KMS-11 (cell line): Measurements from ENCODE around the gene RETREG3.
A peak's percentile ranks its signal among the peaks of the same experiment; 100 is the strongest.
"Not testable (repeated sequence)": the region's sequence is repeated elsewhere in the genome, so short reads cannot be mapped to it uniquely, and the experiment has no call there.

ENCODE experiments used
- H2AFZ ChIP-seq: fragments of 200-600 bp; sonication (generic); 2 replicates; pipeline ENCODE4 v1.6.1; 2016; ENCODE audit warnings: antibody characterized with exemption, mixed run types, low read depth
- H3K27ac ChIP-seq: fragments of 200-600 bp; sonication (generic); 2 replicates; pipeline ENCODE4 v1.6.1; 2016; ENCODE audit warnings: mild to moderate bottlenecking, mixed run types
- H3K27me3 ChIP-seq: fragments of 200-600 bp; sonication (generic); 2 replicates; pipeline ENCODE4 v1.6.1; 2017; ENCODE audit warnings: mild to moderate bottlenecking, low read depth, mixed run types, moderate library complexity; ENCODE audit not compliant: insufficient read depth
- H3K36me3 ChIP-seq: fragments of 200-600 bp; sonication (generic); 2 replicates; pipeline ENCODE4 v1.6.1; 2017; ENCODE audit warnings: mild to moderate bottlenecking, mixed run types; ENCODE audit not compliant: insufficient read depth
- H3K4me1 ChIP-seq: fragments of 200-600 bp; sonication (generic); 2 replicates; pipeline ENCODE4 v1.6.1; 2016; ENCODE audit warnings: mild to moderate bottlenecking, low read depth, mixed run types; ENCODE audit not compliant: poor library complexity, severe bottlenecking
- H3K4me2 ChIP-seq: fragments of 200-600 bp; sonication (generic); 2 replicates; pipeline ENCODE4 v1.7.0; 2016; ENCODE audit warnings: mild to moderate bottlenecking, mixed run types
- H3K4me3 ChIP-seq: fragments of 200-600 bp; sonication (generic); IDR thresholded peaks from 2 replicates; pipeline ENCODE4 v1.6.1; 2017; ENCODE audit warnings: low read depth, low read length, mixed read lengths; ENCODE audit not compliant: insufficient read depth
- H3K79me2 ChIP-seq: fragments of 200-600 bp; sonication (generic); 2 replicates; pipeline ENCODE4 v1.6.1; 2016; ENCODE audit warnings: low read depth, mixed run types; ENCODE audit not compliant: insufficient read depth
- H3K9ac ChIP-seq: fragments of 200-600 bp; sonication (generic); 2 replicates; pipeline ENCODE4 v1.6.1; 2016; ENCODE audit warnings: mild to moderate bottlenecking, mixed run types
- H4K20me1 ChIP-seq: fragments of 200-600 bp; sonication (generic); 2 replicates; pipeline ENCODE4 v1.6.1; 2016; ENCODE audit warnings: mild to moderate bottlenecking, mixed run types; ENCODE audit not compliant: insufficient read depth
- CTCF ChIP-seq: fragments of 200-600 bp; sonication (generic); conservative IDR thresholded peaks from 2 replicates; pipeline ENCODE4 v1.6.1; 2017; ENCODE audit warnings: low read depth, mild to moderate bottlenecking, antibody characterized with exemption, low read length, moderate library complexity, mixed read lengths

Gene RETREG3

GRCh38 chr17:42560246-42560645 lies 48.9 kb downstream of the RETREG3 start:
- Histone ChIP-seq H3K9ac (no peak overlapping the region), H3K79me2 (peaks cover 21% of the 10 kb centered on the region), H3K27ac (no peak overlapping the region), H3K36me3 (no peaks in the 10 kb centered on the region; the same call in 1 of the 2 replicates), H3K4me2 (no peak overlapping the region; the same call in 1 of the 2 replicates), H3K4me3 (no peak overlapping the region), H3K27me3 (no peaks in the 10 kb centered on the region; the same call in 1 of the 2 replicates), H4K20me1 (no peaks in the 10 kb centered on the region), H3K4me1 (peaks cover 34% of the 10 kb centered on the region), H2AFZ (no peak overlapping the region)
- TF ChIP-seq CTCF, result no peak

GRCh38 chr17:42559075-42559474 lies 50.1 kb downstream of the RETREG3 start:
- Histone ChIP-seq H3K4me1 (peaks cover 39% of the 10 kb centered on the region), H3K36me3 (no peaks in the 10 kb centered on the region; the same call in 1 of the 2 replicates), H3K4me2 (no peak overlapping the region), H4K20me1 (no peaks in the 10 kb centered on the region), H3K27ac (no peak overlapping the region), H2AFZ (no peak overlapping the region), H3K79me2 (peaks cover 21% of the 10 kb centered on the region), H3K9ac (no peak overlapping the region), H3K27me3 (no peaks in the 10 kb centered on the region; the same call in 1 of the 2 replicates), H3K4me3 (no peak overlapping the region)
- no peak for TF ChIP-seq CTCF

DNA sequence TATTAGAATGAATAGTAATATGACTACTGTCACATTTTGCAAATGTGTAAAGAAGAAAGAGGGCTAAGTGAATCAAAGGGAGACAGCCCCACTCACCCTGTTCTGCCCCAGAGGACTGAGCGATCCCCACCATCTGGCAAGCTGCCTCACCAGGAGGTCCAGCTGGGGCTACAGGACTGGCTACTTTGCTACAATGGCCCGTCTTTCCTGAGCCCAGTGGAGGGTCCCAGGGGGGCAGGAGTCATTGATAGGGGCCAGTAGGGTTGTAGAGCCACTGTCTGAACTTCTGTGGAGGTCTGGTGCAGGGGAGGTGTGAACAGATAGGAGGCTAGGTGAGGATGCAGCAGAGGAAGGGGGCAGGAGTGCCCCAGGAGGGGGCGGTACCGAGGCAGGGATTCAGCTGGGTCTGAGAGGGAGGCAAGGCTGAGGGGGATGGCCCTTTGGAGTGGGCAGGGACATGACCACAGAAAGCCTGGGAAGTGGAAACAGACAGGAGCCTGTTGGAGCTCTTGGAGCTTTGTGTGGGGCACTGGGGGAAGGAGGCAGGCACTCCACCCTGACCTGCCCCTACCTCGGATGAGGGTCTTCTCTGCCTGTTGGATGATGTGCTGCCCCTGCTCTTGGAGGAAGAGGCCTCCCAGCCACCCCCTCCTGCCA lies 53.1 kb downstream of the RETREG3 start:
- not testable (repeated sequence) for H3K27me3 ChIP-seq, H3K9ac ChIP-seq, H3K79me2 ChIP-seq, H4K20me1 ChIP-seq, H3K4me3 ChIP-seq, H2AFZ ChIP-seq, H3K27ac ChIP-seq, H3K36me3 ChIP-seq
- Histone ChIP-seq H3K4me2 (peak overlapping the region; percentile 69; the same call in 1 of the 2 replicates), H3K4me1 (peaks cover 22% of the 10 kb centered on the region)

- H2AFZ ChIP-seq, result peak overlapping the region; percentile 85
- H3K27me3 ChIP-seq, result no peaks in the 10 kb centered on the region; the same call in 1 of the 2 replicates
- no peaks in the 10 kb centered on the region for H3K36me3 ChIP-seq
- no peak overlapping the region for H3K4me3 ChIP-seq
- H3K4me1 ChIP-seq, result peaks cover 21% of the 10 kb centered on the region
- H3K9ac ChIP-seq, result peak overlapping the region; percentile 40; the same call in 1 of the 2 replicates
- TF ChIP-seq CTCF, result no peak
- no peak overlapping the region for H3K27ac ChIP-seq
- no peaks in the 10 kb centered on the region for H4K20me1 ChIP-seq
- H3K79me2 ChIP-seq, result no peaks in the 10 kb centered on the region
- H3K4me2 ChIP-seq, result peak overlapping the region; percentile 69
Observed at GRCh38 chr17:42555122-42555622, 54.0 kb downstream of the RETREG3 start.
